ENCODE results near the gene PSMD1.

PSMD1 gene

DNA sequence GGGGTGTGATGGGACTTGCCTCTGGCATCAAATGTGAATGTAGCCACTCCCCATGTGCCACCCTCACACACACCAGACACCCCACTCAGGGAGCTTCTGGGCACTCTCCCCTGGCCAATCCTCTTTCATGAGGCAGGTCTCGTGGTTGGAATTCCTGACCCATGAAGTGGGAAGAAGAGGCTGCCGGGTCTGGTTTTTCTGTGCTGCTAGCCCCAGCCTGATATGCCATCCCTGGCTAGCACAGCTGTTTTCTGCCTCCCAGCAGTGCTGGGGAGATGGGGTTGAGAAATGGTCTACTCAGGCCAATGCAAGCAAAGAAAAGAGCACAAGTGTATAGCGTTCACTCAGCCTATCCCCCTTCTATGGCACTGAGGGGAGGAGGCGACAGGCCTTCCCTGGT lies 20.5 kb upstream of the PSMD1 start:
- DNase-seq, result no peak

DNA sequence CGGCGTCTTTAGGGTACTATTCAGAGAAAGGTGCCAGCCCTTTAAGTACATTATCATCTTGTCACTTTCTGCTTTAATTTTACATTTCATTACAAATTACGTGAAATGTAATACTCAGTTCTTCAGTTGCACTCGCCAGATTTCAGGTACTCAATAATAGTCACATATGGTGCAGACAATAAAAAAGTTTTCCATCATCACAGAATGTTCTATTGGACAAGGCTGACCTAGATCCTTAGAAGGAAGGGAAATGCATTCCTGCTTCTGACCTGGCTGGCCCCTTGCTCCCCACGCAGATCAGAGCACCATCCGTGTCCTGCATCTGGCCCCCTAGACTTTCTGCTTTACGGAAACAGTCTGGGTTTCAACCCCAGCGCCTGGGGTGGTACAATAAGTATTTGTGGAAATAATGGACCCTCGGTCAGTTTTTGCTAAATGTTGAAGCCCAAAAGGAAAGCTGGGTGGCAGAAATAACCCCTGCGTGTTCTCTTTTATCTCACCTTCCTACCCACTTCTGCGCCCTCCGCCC lies 20.0 kb upstream of the PSMD1 start:
- DNase-seq, result no peak

DNA sequence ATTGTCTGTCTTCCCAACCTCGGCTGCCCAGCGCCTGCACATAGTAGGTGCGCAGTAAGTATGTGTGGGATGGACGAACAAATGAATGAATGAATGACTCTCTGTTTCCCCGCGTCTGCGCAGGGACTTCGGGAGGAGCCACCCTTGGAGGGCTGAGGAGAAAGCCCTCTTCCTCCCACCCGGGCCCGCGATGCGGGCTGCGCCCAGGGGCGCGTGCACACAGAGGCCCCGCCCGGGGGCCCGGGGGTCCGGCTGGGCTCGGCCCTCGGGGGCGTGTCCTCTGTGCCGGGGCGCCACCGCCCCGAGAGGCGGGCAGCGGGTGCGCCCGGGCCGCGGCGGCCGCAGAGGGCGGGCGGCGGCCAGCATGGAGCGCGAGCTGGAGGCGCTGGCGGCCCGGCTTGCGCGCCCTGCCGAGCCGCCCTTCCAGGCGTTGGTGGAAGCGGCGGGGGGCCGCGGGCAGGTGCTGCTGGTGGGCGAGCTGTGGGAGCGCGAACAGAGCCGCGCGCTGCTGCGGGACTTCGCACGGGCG lies 19.4 kb upstream of the PSMD1 start, which contains the start of gene C2orf72:
C2orf72 (plus strand) TSS at position 322 of the 529 bp plus-strand sequence; CDS start at position 365, 43 bp downstream.
- DNase-seq, result no peak

DNA sequence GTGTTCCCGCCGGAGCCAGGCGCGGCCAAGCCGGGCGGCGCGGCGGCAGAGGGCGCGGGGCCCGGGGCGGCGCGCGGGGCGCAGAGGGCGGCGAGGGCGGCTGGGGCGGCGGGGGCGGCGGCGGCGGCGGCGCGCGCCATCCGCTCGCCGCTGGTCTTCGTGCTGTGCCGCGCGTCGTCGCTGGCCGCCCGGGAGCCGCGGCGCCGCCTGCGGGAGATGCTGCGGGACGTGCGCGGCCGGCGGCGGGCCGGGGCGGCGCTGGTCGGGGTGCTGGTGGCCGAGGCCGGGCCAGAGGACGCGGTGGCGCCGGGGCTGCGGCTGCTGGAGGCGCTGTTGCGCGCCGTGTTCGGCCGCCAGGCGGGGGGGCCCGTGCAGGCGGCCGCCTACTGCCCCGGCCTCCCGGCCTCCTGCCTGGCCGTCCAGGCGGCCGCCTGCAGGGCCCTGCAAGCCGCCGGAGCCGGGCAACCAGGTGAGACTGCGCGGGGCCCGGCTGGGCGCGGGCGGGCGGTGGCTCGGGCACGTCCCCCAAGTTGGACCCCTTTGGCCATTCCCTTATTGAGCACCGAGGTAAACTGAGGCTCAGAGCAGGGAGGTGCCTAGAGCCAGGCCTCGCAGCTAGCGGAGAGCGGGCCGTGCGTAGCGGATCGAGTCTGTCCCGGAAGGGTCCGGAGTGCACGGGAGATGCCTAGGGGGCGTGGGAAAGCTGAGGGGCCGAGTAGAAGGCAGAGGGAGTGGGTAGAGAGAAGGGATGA lies 18.8 kb upstream of the PSMD1 start:
- no peak for DNase-seq

DNA sequence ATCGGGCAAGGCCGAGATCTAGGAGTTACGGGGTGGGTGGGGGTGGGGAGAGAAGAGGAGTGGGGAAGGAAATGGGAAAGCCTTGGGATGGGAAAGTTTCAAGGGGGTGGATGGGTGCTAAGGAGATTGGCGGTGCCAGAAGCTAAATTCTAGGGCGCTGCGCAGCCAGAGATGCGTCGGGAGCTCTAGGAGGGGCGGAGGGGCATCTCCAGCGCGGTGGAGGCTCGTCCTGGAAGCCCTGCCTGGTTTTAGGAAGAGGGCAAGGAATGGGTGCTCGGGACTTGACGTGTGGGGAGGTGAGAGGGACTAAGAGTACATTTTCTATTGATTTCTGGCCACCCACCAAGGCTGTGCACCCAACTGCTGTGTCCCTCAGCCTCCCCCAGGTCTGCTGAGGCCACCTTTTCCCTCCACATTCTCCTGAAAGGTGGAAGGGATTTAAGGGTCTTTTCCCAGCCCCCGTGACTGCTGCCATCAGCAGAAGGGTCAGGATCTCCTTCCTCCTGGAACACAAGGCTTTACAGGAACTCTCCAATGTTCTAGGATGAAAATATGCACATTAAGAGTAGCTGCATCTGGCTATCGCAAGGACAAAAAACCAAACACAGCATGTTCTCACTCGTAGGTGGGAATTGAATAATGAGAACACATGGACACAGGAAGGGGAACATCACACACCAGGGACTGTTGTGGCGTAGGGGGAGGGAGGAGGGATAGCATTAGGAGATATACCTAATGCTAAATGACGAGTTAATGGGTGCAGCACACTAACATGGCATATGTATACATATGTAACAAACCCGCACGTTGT lies 18.0 kb upstream of the PSMD1 start:
- no peak for DNase-seq

DNA sequence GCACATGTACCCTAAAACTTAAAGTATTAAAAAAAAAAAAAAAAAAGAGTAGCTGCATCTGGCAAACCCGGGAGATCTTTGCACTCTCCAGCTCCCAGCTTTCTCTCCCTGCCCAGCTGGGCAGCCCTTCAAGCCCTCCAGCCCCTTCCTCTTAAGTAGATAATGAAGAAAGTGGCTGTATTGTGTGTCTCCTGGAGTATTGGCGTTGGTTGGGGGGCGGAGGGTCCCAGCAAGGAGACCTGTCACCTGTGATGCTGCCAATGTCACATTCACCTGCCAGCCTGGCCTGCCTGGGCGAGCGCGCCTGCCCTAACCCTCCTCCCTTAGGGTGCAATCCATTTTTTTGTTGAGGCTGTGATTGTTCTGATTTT lies 17.4 kb upstream of the PSMD1 start:
- DNase-seq, result no peak

DNA sequence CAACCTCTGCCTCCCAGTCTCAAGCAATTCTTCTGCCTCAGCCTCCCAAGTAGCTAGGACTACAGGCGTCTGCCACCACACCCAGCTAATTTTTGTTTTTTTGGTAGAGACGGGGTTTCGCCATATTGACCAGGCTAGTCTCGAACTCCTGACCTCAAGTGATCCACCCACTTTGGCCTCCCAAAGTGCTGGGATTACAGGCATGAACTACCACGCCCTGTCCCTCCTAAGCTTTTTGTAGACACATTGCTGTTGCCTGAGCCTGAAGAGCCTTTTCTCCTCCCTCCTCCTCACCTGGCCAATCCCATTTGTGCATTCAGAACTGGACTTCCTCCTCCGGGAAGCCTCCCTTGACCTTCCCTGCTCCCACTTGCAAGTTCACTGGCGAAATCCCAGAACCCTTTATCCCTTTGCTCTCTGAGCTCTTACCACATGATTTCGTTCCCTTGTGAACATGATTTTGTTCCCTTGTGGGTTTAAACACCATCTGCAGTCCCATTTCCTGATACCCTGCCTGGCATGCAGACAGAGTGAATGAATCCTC lies 16.8 kb upstream of the PSMD1 start:
- no peak for DNase-seq

DNA sequence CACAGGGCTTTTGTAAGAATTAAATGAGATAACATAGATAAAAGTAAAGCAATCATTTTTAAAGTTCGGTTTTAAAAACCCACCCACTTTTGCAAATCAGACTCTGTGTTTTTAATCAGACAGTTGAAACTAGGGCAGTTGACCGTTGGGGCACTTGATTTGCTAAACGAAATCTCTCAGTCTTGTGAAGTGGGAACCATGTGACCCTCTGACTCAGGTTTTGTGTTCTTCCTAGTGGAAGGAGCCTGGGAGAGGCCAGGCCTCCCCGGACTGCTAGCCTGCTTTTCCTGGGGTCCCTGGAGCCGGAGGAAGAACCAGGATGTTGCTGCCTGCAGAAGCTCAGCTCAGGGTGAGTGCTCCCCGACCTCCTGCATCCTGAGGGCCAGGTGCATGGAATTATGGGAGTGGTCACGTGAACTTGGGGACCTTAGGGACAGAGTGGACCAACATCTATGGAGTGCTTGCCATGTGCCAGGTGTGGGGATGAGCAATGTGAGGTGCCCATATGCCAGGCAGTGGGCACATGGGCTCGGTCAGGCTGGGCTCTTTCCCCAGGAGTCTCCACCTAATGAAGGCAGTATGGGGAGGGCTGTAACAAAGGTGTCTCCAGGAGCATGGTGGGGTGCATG lies 15.5 kb upstream of the PSMD1 start:
- DNase-seq, result no peak

DNA sequence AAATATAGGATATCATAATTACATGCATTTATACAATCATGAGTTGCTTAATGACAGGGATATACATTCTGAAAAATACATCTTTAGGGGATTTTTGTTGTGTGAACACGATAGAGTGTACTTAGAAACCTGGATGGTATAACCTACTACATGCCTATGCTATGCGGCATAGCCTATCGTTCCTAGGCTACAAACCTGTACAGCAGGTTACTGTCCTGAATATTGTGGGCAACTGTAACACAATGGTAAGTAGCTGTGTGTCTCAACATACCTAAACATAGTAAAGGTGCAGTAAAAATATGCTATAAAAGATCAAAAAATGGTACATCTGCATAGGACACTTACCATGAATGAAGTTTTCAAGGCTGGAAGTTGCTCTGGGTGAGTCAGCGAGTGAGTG lies 12.9 kb upstream of the PSMD1 start:
- DNase-seq, result no peak

DNA sequence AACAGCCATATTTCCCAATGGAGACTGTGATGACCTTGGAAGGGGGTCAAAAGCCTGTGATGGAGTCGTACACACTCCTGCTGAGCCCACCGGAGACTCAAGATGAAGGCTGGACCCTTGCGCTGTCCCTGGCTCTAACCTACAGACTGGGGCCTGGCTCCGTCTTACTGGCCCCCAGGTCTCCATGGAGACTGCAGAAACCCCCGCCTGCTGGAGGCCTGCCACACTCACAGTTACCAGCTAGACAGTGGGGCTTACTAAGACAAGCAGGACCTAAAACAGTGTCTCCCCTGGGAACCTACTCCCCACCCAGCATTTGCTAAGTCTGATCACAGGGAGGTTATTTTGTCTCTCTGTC lies 9.8 kb upstream of the PSMD1 start:
- no peak for DNase-seq

DNA sequence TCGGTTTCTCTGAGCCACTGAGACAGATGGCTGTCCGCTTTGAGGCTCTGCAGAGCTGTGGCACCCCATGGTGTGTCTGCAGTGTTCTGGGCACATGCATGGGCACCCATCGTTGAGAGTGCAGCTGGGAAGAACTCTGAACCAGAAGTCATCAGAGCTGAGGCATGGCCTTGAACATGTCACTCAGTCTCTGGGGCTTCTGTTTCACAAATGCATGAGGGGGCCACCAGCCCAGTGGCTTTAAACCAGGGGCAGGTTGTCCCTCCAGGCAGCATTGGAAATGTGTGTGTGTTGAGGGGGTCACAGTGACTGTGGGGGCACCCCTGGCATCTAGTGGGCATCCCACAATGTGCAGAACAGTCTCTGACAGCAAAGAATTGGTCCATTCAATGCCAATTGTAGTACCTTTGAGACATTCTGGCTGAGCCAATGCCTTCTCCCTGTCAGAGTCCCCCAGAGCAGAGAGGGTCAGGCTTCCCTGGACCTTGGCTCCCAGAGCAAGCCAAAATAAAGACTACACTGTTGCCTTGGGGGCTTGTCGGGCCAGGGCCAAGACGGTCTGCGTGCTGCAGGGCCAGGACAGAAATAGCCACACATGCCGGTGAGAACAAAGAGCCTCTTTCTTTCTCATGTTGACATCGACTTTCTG lies 9.3 kb upstream of the PSMD1 start:
- no peak for DNase-seq

DNA sequence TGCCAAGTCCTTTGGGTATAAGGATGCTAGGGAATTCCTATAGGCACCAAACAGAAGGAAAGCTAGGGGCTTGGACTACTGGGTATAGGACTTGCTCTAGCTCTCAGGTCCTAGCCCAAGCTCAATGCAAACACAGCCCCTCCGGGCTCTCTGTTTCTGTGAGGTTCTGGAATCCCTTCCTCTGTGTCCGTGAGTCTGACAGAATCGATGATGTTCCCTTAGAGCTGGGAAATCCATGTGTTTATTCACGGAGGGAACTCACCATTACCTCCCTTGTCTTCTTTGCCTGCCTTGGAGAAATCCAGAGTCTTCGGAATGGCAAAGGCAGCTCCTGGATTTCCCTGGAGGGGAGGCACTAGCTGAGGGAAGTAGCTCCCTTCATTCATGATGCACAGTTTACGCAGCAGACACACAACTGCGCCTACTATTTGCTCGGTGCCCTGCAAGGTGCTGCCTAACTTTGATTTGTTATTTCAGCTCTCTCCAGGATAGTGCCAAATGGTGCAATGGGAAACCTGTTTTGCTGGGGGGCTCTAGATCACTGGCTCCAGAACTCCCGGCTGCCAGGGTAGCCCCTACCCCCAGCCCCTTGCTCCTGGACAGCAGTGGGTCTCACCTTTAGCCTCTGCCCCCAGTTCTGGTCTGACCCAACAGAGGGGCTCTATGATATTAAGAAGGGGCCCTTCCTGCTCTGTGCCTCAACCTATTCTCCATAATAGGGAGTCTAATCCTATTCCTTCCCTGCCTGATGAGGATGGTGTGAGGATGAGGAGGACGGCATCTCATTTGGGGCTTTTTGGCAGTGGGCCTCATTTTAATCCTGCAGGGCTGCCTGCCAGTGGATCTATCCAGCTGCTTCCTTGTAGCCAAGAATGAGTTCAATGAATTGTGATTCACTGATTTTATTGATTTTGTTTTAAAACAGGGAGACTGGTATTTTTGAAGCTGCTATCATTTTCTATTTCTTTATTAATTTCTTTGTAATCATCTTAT lies 8.4 kb upstream of the PSMD1 start:
- no peak for DNase-seq

DNA sequence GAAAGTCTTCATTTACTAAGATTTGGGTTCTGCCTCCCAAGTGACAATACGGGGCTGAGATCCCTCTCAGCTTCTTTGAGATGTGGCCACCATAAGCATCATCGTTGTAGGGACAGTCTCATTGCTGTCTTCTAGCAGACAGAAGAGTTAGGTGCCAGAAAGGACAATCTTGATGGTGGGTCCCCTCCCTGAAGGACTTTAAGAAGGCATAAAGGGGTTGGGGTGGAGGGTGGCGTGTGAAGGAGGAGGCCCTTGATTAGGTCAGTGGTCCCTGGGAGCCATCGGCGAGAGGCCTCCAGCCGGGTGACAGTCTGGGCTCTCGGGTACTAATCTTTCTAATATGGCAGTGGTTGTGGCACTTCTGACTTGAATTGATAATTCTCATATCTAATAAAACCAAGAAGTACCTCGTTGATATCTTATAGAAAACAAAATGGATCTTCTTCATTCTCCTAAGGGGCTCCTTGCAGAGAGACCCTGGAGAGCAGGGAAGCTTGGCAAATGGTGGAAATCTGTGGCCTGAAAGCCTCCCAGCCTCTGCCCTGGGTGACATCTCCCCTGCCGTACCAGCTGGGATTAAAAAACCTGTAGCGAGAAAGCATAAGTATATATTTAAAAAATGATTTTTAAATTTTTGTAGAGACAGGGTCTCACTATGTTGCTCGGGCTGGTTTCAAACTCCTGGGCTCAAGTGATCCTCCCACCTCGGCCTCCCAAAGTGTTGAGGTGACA lies 7.2 kb upstream of the PSMD1 start:
- no peak for DNase-seq

DNA sequence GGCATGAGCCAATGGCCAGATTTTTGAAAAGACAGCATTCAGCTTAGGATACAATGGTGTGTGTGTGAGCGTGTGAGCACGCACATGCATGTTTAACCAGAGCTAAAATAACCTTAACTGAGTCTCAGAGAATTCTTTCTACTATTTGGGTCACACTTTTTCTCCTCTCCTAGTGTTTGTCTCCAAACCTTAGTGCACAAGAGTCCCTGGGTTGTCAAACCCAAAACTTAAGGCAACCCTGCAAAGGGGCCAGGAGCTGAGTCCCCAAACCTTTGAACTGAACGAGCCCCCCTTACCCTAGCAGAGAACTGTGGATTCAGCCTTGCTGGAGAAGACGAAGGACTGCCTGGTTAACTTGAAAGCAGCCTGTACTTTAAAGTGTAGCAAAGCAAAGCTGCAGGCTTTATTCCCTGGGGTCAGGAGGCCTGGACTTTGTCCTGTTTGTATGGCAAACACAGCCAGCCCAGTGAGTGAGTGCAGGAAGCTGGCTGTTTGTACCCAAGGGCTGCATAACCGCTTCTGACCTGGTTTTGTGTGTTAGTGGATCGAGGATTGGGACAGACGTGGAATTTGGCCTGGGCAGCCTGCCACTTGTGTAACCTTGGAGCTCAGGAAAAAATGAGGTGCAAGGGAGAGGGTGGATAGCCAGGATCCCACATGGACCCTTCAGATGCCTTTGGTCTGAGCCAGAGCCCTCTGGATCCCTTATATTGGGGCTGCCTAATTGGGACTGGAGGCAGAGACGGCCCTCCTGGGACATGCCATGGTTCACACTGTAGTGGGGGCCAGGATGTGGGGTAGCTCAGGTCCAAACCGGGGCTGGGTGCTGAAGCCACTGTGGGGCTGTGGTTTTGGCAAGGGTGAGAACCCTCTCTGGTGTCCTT lies 6.4 kb upstream of the PSMD1 start:
- no peak for DNase-seq

DNA sequence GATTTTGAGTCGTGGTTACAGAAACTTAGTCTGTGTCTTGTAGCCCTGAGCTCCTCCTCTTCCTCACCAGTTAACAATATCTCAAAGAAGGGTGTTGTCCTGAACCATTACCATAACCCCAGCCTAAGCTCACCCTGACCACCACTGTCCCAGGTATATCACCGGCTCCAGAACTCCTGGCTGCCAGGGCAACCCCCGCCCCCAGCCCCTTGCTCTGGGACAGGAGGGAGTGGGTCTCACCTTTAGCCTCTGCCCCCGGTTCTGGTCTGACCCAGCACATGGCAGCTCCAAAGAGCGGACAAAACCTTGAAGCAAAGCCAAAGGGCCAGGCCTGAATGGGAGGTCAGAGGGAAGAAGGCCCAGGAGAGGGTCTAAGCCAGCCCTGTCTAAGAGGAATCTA lies 5.6 kb upstream of the PSMD1 start:
- no peak for DNase-seq

DNA sequence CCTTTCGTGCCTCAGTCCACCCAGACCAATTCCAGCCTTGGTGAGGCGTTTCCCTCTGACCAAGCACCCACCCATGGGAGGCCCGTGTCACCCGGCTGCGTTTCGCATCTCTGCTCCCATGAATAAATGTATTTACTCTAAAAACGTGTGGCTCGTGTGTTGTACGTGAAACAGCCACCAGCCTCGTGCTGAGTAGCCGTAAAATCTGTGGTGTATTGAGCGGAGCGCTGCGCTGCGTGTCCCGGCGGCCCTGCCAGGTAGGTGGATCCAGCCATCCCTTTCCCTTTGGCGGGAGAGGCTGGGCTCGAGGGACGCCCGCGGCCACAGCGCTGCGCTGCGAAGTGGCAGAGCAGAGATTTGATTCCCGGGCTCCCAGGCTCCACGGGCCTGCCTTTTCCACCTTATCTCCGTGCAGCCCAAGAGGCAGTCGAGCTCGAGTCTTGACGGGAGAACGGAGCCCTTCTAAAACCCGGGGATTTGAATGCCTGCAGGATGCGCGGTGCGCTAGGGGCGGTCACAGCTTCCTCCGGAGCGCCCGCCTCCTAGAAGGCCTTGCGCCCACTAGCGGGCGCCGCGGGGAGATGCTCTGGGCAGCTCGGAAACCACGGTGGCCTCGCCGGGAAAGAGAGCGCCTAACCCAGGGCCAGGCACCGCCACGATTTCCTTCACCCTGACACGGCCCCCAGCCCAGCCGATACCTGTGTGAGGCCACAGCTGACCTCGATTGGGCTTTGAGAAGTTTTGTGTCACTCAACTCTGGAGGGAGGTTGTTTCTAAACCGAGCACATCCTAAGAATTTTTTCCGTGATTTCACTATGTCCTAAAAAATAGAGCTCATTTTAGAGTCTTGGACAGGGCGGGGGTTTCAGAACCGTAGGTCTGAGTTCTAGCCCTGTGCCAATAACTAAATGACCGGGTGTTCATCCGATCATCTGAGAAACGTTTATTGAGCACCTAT lies 3.9 kb upstream of the PSMD1 start:
- peak; percentile 75 to 80 for DNase-seq

DNA sequence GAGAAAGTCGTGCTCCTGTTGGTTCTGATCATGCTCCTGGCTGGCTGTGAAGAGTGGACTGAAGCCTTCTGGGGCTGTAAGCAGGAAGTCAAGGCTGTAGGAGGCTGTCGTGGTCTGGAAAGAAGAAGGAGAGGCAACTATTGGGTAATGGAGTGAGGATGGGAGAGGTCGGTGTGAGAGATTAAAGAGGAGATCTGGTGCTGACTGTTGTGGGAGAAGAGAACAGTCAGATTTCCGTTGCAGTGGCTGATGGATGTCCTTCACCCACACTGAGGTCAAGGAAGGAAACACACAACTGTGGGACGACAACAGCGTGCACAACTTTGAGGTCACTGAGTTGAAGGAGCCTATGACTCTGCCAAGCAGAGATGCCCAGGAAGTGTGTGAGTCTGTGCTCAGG lies 2.8 kb upstream of the PSMD1 start:
- DNase-seq, result no peak

DNA sequence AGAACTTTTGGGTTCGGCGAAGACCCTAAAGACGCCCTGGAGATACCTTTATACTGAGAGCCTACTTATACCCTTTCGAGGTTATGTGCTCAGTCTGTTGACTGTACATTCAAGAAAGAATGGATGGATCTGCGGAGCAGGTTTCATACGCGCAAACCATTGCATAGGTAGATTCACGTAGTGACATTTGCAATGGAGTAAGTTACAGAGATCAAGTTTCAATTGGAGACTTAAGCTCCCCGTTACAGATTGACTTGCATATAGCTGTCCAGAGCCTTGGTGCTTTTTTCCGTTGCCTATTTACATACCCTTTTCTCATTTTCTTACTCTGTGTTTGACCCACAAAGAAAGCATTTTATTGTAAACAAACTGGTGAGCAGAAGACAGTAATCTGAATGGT lies 923 bp downstream of the PSMD1 start:
- no peak for DNase-seq

All from stimulated activated CD4-positive, alpha-beta T cell treated with anti-CD3 and anti-CD28 coated beads, Interleukin-4, amount 100 ng/mL, for 4 hours (primary cell).